Activated T-helper 1 cell treated with Interleukin-2 at 50 U/mL for 16 hours (primary cell): Measurements from ENCODE around the gene PER2.
"Not testable (repeated sequence)": the region's sequence is repeated elsewhere in the genome, so short reads cannot be mapped to it uniquely, and the experiment has no call there.

Experiments
- DNase-seq: peaks from one replicate; pipeline ENCODE4 v3.0.0-alpha.2; 2020; ENCODE audit warnings: low read depth

PER2 gene

DNA sequence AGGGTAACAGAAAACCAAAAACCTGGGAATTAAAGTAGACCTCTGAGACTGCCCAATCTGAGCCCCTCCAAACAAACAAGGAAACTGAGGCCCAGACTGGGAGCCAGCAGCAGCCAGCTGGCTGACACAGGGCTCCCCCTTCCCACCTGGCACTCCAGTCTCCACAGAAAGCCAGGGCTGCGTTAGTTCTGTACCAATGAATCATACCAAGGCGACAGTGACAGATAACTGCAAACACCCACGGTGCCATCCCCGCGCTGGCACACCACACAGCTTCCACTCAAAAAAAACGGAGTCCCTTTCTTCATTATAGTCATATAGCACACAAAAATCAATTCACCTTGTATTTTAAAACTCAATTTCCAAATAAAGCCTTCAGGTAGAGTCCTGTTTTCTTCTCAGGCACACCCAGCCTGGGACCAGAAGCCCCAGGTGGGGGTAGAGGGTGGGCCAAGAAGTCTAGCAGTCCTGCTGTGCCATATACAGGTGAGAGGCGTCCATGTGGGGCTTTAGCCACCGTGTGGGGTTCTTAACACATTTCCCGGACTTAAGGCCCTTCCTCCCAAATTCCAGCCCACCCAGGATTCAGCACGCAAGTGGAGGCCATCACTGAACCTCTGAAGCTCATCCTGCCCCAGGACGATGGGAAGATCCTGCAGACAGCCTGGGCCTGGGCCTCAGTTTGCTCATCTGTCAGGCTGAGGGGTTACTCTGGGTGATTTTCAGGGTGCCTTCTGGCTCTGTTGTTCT lies 1.2 kb downstream of the PER2 start:
- no peak for DNase-seq

GRCh38 chr2:238286551-238286950 lies 1.9 kb downstream of the PER2 start:
- no peak for DNase-seq

GRCh38 chr2:238286095-238286494 lies 2.3 kb downstream of the PER2 start:
- DNase-seq = no peak

DNA sequence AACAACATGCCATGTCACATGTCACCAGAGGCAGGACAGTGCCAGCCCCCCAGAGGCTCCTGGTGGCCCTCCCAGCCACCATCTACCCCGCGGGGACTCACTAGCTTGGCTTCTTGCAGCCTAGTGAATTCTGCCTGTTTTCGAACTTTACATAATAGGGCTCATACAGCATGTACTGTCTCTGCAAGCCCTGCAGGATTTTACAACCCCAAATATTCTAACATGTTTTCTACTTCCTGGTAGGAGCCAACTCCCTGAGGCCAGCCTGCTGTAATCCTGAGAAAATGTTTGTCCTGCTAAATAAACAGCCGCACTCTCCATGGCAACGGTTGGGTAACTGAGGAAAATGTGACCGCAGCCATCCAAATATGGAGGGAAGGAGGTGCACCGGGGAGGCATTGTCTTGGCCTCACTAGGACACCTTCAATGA lies 2.7 kb downstream of the PER2 start:
- DNase-seq = no peak

GRCh38 chr2:238284802-238285515 lies 3.5 kb downstream of the PER2 start:
- no peak for DNase-seq

GRCh38 chr2:238282861-238283738 lies 5.3 kb downstream of the PER2 start:
- no peak for DNase-seq

GRCh38 chr2:238281826-238282480 lies 6.5 kb downstream of the PER2 start:
- no peak for DNase-seq

DNA sequence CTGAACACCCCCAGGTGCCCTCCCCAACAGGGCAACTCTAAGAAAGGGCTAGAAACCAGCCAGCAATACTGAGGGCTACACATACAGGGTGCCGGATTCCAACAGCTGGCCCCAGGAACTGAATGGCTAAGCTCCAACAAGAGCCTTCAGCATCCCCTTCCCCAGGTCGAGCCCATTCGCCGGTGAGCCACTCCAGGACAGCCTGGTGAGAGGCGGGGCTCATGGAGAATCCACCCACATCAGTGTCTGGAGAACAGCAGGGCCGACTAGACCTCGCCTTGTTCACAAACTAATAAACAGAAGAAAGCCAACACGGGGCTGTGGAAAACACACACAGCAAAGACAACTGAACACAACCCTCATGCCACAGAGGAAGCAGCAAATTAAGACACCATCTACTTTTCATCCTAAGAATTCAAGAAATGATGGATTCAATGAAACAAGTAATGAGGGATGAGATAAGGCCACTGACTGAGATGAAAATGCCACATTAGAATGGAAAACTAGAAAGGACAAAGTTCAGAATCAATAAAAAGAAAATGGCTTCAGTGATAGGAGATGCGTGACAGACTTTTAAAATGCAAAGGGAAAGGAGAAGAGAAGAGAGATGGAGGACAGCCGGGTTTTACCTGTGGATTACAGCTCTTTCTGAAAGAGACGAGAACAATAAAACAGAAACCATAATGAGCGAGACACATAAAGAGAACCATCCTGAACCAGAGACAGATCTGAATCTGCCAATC lies 8.2 kb downstream of the PER2 start:
- no peak for DNase-seq

GRCh38 chr2:238279324-238279682 lies 9.1 kb downstream of the PER2 start:
- DNase-seq = no peak

DNA sequence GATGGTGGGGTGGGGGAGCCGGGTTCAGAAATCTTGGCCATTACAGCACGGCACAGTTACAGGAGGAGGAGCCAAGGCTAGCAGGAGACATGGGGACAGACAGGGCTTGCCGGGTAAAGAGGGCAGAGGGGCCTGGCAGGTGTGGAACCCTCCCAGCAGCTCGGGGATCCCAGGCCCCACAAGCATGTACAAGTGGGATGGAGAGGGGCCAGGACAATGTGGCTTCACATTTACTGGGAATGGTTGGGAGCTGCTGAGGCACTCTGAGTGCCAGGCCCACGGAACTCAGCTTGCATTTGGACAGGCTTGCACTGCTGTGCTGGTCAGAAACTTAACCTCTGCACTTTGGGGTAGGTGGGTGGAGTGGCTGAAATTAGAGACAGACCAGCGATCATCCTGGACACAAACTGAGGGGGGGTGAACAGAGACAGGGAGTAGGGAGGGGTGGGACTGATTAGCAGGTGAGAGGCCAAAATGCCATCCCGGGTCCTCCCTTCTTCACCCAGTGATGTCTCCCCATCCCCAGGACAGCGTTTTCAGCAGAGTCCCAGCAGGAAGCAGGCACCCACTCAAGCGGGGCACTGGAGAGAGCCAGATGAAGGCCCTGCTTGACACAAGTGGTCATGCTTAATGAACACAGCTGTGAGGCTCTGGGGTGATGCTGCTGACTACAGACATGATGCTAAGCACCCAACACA lies 9.6 kb downstream of the PER2 start:
- no peak for DNase-seq

DNA sequence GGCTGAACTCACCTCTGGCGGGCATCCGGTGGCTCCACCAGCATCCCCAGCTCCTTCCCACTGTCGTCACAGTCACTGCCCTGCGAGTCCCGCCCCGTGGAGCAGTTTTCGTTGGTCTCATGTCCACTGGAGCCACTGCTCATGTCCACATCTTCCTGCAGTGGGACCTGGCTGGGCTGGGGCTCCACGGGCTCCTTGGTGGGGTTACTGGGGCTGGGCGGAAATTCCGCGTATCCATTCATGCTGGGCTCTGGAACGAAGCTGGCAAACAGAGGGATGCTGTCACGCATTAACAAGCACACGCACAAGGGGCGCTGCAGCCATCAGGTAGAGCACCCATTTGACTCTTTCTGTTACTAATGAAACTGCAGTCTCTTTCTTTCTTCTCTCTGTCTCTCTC lies 10.7 kb downstream of the PER2 start:
- no peak for DNase-seq

DNA sequence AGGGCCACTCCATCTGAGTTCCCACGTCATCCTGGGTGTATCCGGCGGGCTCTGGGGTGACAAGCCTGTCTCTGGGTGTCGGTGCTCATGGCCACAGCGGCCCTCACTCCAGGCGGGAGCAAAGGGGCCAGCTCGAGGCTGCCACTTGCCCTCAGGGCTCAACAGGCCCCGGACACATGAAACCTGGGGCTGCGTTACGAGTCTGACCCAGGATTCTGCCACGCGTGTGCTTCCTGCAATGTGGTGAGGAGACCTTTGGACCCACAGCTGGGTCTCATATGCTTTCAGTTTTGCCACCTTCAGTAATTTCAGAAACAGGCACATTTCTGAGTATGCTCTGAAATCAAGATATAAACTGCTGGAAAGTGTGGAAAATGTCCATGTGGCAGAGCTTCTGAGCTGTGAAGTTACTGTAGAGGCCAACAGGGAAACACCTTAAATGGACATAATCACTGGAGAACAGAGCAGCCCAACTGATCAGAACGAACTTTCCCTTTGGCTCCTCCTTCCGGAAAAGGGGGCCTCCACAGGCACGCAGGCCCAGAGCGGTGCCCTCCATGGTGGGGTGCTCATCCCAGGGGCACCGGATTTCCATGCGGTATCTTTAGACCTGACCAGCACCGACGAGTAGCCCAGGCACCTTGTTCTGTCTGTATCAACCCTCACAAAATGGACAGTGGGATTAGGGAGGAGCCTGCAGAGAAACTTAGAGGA lies 14.1 kb downstream of the PER2 start:
- DNase-seq = no peak

- not testable (repeated sequence) for DNase-seq
Observed at GRCh38 chr2:238273433-238273832, 15.0 kb downstream of the PER2 start.

- DNase-seq = no peak
Observed at GRCh38 chr2:238272156-238272555, 16.3 kb downstream of the PER2 start.

- not testable (repeated sequence) for DNase-seq
Observed at GRCh38 chr2:238271686-238272085, 16.7 kb downstream of the PER2 start.

- DNase-seq = no peak
Observed at GRCh38 chr2:238271061-238271554, 17.3 kb downstream of the PER2 start.

GRCh38 chr2:238270606-238271005 lies 17.8 kb downstream of the PER2 start:
- DNase-seq = no peak

DNA sequence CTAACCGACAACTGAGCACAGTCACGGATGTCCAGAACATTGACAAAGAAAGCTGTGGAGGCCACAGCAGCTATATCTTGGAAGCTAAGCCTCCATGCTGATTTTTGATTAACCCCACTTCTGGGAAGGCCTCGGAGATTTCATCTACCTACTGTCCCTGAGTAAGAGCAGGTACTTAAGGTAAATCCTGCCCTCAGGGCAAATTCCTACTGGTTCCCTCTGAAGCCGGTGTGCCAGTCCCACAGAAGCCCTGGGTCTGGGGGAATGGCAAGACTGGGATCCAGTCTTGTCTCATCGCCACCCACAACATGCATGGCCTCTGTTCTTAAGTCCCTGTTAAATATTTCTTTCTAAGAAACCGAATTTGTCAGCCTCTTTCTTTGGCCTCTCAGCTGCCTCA lies 18.7 kb downstream of the PER2 start:
- no peak for DNase-seq

GRCh38 chr2:238267884-238268680 lies 20.3 kb downstream of the PER2 start:
- no peak for DNase-seq
